Effector memory CD8-positive, alpha-beta T cell (primary cell): ENCODE measurements around the gene SLC25A52.
"Not testable (repeated sequence)": the region's sequence is repeated elsewhere in the genome, so short reads cannot be mapped to it uniquely, and the experiment has no call there.

ENCODE experiments used
- ATAC-seq: fragments of 150-1000 bp; cut with Tn5 transposase; replicated peaks from 2 replicates; pipeline ENCODE4 v1.10.0; 2021; ENCODE audit warnings: mild to moderate bottlenecking, moderate library complexity
- DNase-seq, 3 experiments: peaks; one replicate each; pipeline ENCODE4 v3.0.0; 2021
- H3K27ac Mint-ChIP-seq, 2 donors: one replicate each; pipeline ENCODE4 v1.8.0; 2022; ENCODE audit warnings: mild to moderate bottlenecking in 2 of 2, mixed read lengths in 2 of 2, moderate library complexity in 2 of 2
- H3K27me3 Mint-ChIP-seq, 2 donors: one replicate each; pipeline ENCODE4 v1.8.0; 2022; ENCODE audit warnings: mixed read lengths in 2 of 2
- H3K36me3 Mint-ChIP-seq: one replicate; pipeline ENCODE4 v1.8.0; 2022; ENCODE audit warnings: mild to moderate bottlenecking, moderate library complexity, mixed read lengths; ENCODE audit not compliant: insufficient read depth
- H3K4me1 Mint-ChIP-seq, 2 donors: one replicate each; pipeline ENCODE4 v1.8.0; 2022; ENCODE audit warnings: low read depth in 2 of 2, mixed read lengths in 2 of 2
- H3K4me3 Mint-ChIP-seq, 2 donors: one replicate each; pipeline ENCODE4 v1.8.0; 2022; ENCODE audit warnings: mild to moderate bottlenecking in 2 of 2, mixed read lengths in 2 of 2, moderate library complexity in 2 of 2
- H3K9me3 Mint-ChIP-seq, 2 donors: one replicate each; pipeline ENCODE4 v1.8.0; 2022; ENCODE audit warnings: mixed read lengths in 2 of 2
- total RNA-seq, 9 experiments: gene quantifications; one replicate each; lab custom pipeline; 2026; lab: John Stamatoyannopoulos, UW

The SLC25A52 gene
- total RNA-seq = 0 to 0.58 (median 0.13) reads per million in 9 experiments

GRCh38 chr18:31760695-31761094 is at the start of gene SLC25A52:
Gene SLC25A52, minus strand, starts transcription at chr18:31760880. Its CDS starts 219 bp downstream, at chr18:31760661.
- H3K27me3 Mint-ChIP-seq = peaks cover 0 to 9% of the 10 kb centered on the region in 2 donors
- H3K27ac Mint-ChIP-seq = no peak within 1 kb of the TSS
- H3K4me1 Mint-ChIP-seq = no peaks in the 10 kb centered on the region
- DNase-seq = no peak
- ATAC-seq = no peak
- H3K36me3 Mint-ChIP-seq = no peaks in the 10 kb centered on the region
- no peaks in the 10 kb centered on the region for H3K9me3 Mint-ChIP-seq
- H3K4me3 Mint-ChIP-seq = no peak within 1 kb of the TSS

GRCh38 chr18:31809049-31809448 is 48.4 kb upstream of the SLC25A52 start:
- ATAC-seq, H3K36me3 Mint-ChIP-seq, H3K9me3 Mint-ChIP-seq, DNase-seq, H3K4me3 Mint-ChIP-seq, H3K27ac Mint-ChIP-seq, H3K27me3 Mint-ChIP-seq, H3K4me1 Mint-ChIP-seq: not testable (repeated sequence)

- Mint-ChIP-seq H3K9me3 (no peaks in the 10 kb centered on the region), H3K4me1 (no peaks in the 10 kb centered on the region), H3K4me3 (no peak overlapping the region), H3K27ac (no peak overlapping the region), H3K36me3 (no peaks in the 10 kb centered on the region), H3K27me3 (no peaks in the 10 kb centered on the region)
- no peak for DNase-seq
- ATAC-seq = no peak
These were observed 40.4 kb upstream of the SLC25A52 start for GRCh38 chr18:31801078-31801477.

GRCh38 chr18:31799257-31799656 is 38.6 kb upstream of the SLC25A52 start:
- ATAC-seq, H3K27me3 Mint-ChIP-seq, H3K9me3 Mint-ChIP-seq, H3K4me3 Mint-ChIP-seq, DNase-seq, H3K27ac Mint-ChIP-seq, H3K36me3 Mint-ChIP-seq, H3K4me1 Mint-ChIP-seq: not testable (repeated sequence)

GRCh38 chr18:31798399-31798798 is 37.7 kb upstream of the SLC25A52 start:
- H3K4me3 Mint-ChIP-seq = no peak overlapping the region
- ATAC-seq (no peak), DNase-seq (no peak)
- no peaks in the 10 kb centered on the region for H3K27me3 Mint-ChIP-seq
- H3K36me3 Mint-ChIP-seq = no peaks in the 10 kb centered on the region
- H3K27ac Mint-ChIP-seq = no peak overlapping the region
- H3K9me3 Mint-ChIP-seq = no peaks in the 10 kb centered on the region
- no peaks in the 10 kb centered on the region for H3K4me1 Mint-ChIP-seq

GRCh38 chr18:31795747-31796146 is 35.1 kb upstream of the SLC25A52 start:
- Mint-ChIP-seq H3K4me3 (no peak overlapping the region), H3K27me3 (no peaks in the 10 kb centered on the region)

GRCh38 chr18:31793531-31793930 is 32.9 kb upstream of the SLC25A52 start:
- ATAC-seq (no peak), DNase-seq (no peak)
- no peaks in the 10 kb centered on the region for H3K4me1 Mint-ChIP-seq
- H3K9me3 Mint-ChIP-seq = no peaks in the 10 kb centered on the region
- no peak overlapping the region for H3K27ac Mint-ChIP-seq
- no peaks in the 10 kb centered on the region for H3K36me3 Mint-ChIP-seq
- H3K4me3 Mint-ChIP-seq = no peak overlapping the region
- no peaks in the 10 kb centered on the region for H3K27me3 Mint-ChIP-seq

More at GRCh38 chr18:31795747-31796146, 35.1 kb upstream of the SLC25A52 start:
- DNase-seq = no peak
- Mint-ChIP-seq H3K4me1 (no peaks in the 10 kb centered on the region), H3K27ac (no peak overlapping the region), H3K36me3 (no peaks in the 10 kb centered on the region), H3K9me3 (no peaks in the 10 kb centered on the region)
- no peak for ATAC-seq

GRCh38 chr18:31792580-31792911 is 31.9 kb upstream of the SLC25A52 start:
- H3K27me3 Mint-ChIP-seq = no peaks in the 10 kb centered on the region
- H3K9me3 Mint-ChIP-seq = no peaks in the 10 kb centered on the region
- ATAC-seq (no peak), DNase-seq (no peak)
- H3K27ac Mint-ChIP-seq = no peak overlapping the region
- H3K36me3 Mint-ChIP-seq = no peaks in the 10 kb centered on the region
- H3K4me3 Mint-ChIP-seq = no peak overlapping the region
- no peaks in the 10 kb centered on the region for H3K4me1 Mint-ChIP-seq

GRCh38 chr18:31791817-31792579 is 31.3 kb upstream of the SLC25A52 start:
- Mint-ChIP-seq H3K27ac (no peak overlapping the region), H3K36me3 (no peaks in the 10 kb centered on the region), H3K9me3 (no peaks in the 10 kb centered on the region), H3K4me3 (no peak overlapping the region), H3K27me3 (no peaks in the 10 kb centered on the region), H3K4me1 (no peaks in the 10 kb centered on the region)
- no peak for DNase-seq
- no peak for ATAC-seq

GRCh38 chr18:31789409-31789808 is 28.7 kb upstream of the SLC25A52 start:
- Mint-ChIP-seq H3K4me1 (no peaks in the 10 kb centered on the region), H3K36me3 (no peaks in the 10 kb centered on the region), H3K9me3 (no peaks in the 10 kb centered on the region), H3K27me3 (peaks cover 0 to 3% of the 10 kb centered on the region in 2 donors), H3K4me3 (no peak overlapping the region), H3K27ac (no peak overlapping the region)
- DNase-seq (no peak), ATAC-seq (no peak)

- ATAC-seq = no peak
- Mint-ChIP-seq H3K27me3 (peaks cover 0 to 9% of the 10 kb centered on the region in 2 donors), H3K36me3 (no peaks in the 10 kb centered on the region), H3K27ac (no peak overlapping the region), H3K4me3 (no peak overlapping the region), H3K4me1 (no peaks in the 10 kb centered on the region), H3K9me3 (peaks cover 3 to 8% of the 10 kb centered on the region in 2 donors)
- DNase-seq = no peak
These were observed 22.4 kb upstream of the SLC25A52 start for GRCh38 chr18:31783059-31783458.

GRCh38 chr18:31778391-31778950 is 17.8 kb upstream of the SLC25A52 start:
- ATAC-seq = no peak
- Mint-ChIP-seq H3K27me3 (no peaks in the 10 kb centered on the region), H3K4me3 (no peak overlapping the region), H3K36me3 (no peaks in the 10 kb centered on the region), H3K4me1 (no peaks in the 10 kb centered on the region), H3K9me3 (peaks cover 6 to 9% of the 10 kb centered on the region in 2 donors), H3K27ac (no peak overlapping the region)
- no peak for DNase-seq

- no peak overlapping the region for H3K4me3 Mint-ChIP-seq
- no peaks in the 10 kb centered on the region for H3K36me3 Mint-ChIP-seq
- H3K9me3 Mint-ChIP-seq = peaks cover 6 to 9% of the 10 kb centered on the region in 2 donors
- no peaks in the 10 kb centered on the region for H3K4me1 Mint-ChIP-seq
- no peak overlapping the region for H3K27ac Mint-ChIP-seq
- no peak for ATAC-seq
- H3K27me3 Mint-ChIP-seq = no peaks in the 10 kb centered on the region
- no peak for DNase-seq
These were observed 15.4 kb upstream of the SLC25A52 start for GRCh38 chr18:31776093-31776492.

- Mint-ChIP-seq H3K9me3 (peaks cover 6 to 9% of the 10 kb centered on the region in 2 donors), H3K27me3 (no peaks in the 10 kb centered on the region), H3K36me3 (no peaks in the 10 kb centered on the region), H3K4me1 (no peaks in the 10 kb centered on the region), H3K4me3 (no peak overlapping the region), H3K27ac (no peak overlapping the region)
- no peak for DNase-seq
- ATAC-seq = no peak
These were observed 14.3 kb upstream of the SLC25A52 start for GRCh38 chr18:31774962-31775361.
